OCI-LY1 (cell line): Measurements from ENCODE around the gene PLXND1.

ENCODE experiments used
- H2AFZ ChIP-seq: fragments of 200-600 bp; sonication (generic), shearing (Covaris generic); 2 replicates; pipeline ENCODE4 v1.6.0; 2014; ENCODE audit warnings: antibody characterized with exemption, mild to moderate bottlenecking, low read length
- H3F3A ChIP-seq: fragments of 200-600 bp; sonication (generic), shearing (Covaris generic); 2 replicates; pipeline ENCODE4 v1.6.0; 2014; ENCODE audit warnings: mild to moderate bottlenecking, antibody characterized with exemption, low read length, moderate library complexity; ENCODE audit not compliant: insufficient read depth
- H3K27ac ChIP-seq: fragments of 200-600 bp; sonication (generic); 2 replicates; pipeline ENCODE4 v1.5.1; 2014; ENCODE audit warnings: low read length, mixed run types, mild to moderate bottlenecking, low read depth; ENCODE audit not compliant: poor library complexity, severe bottlenecking
- H3K27me3 ChIP-seq: fragments of 200-600 bp; sonication (generic); 2 replicates; pipeline ENCODE4 v1.6.0; 2014; ENCODE audit warnings: antibody characterized with exemption, mild to moderate bottlenecking, low read length, moderate library complexity; ENCODE audit not compliant: insufficient read depth
- H3K36me3 ChIP-seq: fragments of 200-600 bp; sonication (generic); 2 replicates; pipeline ENCODE4 v1.6.1; 2014; ENCODE audit warnings: mild to moderate bottlenecking, antibody characterized with exemption, low read length, moderate library complexity, mixed read lengths; ENCODE audit not compliant: insufficient read depth
- H3K4me1 ChIP-seq: fragments of 200-600 bp; sonication (generic); 2 replicates; pipeline ENCODE4 v1.5.1; 2014; ENCODE audit warnings: mild to moderate bottlenecking, low read length, moderate library complexity; ENCODE audit not compliant: insufficient read depth, severe bottlenecking
- H3K4me2 ChIP-seq: fragments of 200-600 bp; sonication (generic), shearing (Covaris generic); 2 replicates; pipeline ENCODE4 v1.6.1; 2014; ENCODE audit warnings: low read length
- H3K4me3 ChIP-seq: fragments of 200-600 bp; sonication (generic); 2 replicates; pipeline ENCODE4 v1.5.1; 2014; ENCODE audit warnings: low read length, low read depth, mild to moderate bottlenecking, mixed read lengths; ENCODE audit not compliant: poor library complexity, severe bottlenecking
- H3K79me2 ChIP-seq: fragments of 200-600 bp; shearing (Covaris generic); 2 replicates; pipeline ENCODE4 v1.6.1; 2016; ENCODE audit warnings: mixed run types, low read length, mixed read lengths; ENCODE audit not compliant: insufficient read depth
- H3K9ac ChIP-seq: fragments of 200-600 bp; sonication (generic), shearing (Covaris generic); 2 replicates; pipeline ENCODE4 v1.6.1; 2014; ENCODE audit warnings: mild to moderate bottlenecking, low read length, mixed read lengths
- H3K9me2 ChIP-seq: fragments of 200-600 bp; sonication (generic), shearing (Covaris generic); 2 replicates; pipeline ENCODE4 v1.6.1; 2014; ENCODE audit warnings: low read depth, mild to moderate bottlenecking, low read length, mixed read lengths
- H3K9me3 ChIP-seq: fragments of 200-600 bp; shearing (Covaris generic); 2 replicates; pipeline ENCODE4 v1.6.1; 2014; ENCODE audit warnings: low read length, mixed read lengths
- H4K20me1 ChIP-seq: fragments of 200-600 bp; sonication (generic), shearing (Covaris generic); 2 replicates; pipeline ENCODE4 v1.6.0; 2016; ENCODE audit warnings: mild to moderate bottlenecking, low read length; ENCODE audit not compliant: insufficient read depth
- CTCF ChIP-seq: fragments of 200-600 bp; sonication (generic), shearing (Covaris generic); IDR thresholded peaks from 2 replicates; pipeline ENCODE4 v1.5.1; 2017; ENCODE audit warnings: mild to moderate bottlenecking, antibody characterized with exemption, low read length, moderate library complexity, mixed read lengths
- EZH2 ChIP-seq: fragments of 200-600 bp; sonication (generic), shearing (Covaris generic); IDR thresholded peaks from 2 replicates; pipeline ENCODE4 v1.8.0; 2017; ENCODE audit warnings: borderline replicate concordance, mixed run types, mild to moderate bottlenecking, antibody characterized with exemption, low read length, moderate library complexity, mixed read lengths

The PLXND1 gene

GRCh38 chr3:129615751-129616281 is 9.3 kb upstream of the PLXND1 start:
- no peak overlapping the region for H3K4me2 ChIP-seq
- peaks cover 19% of the 10 kb centered on the region for H3K27me3 ChIP-seq
- no peak overlapping the region for H3K4me3 ChIP-seq
- H3K9me2 ChIP-seq, result no peaks in the 10 kb centered on the region
- H3K9ac ChIP-seq, result no peak overlapping the region
- no peak overlapping the region for H2AFZ ChIP-seq
- H3K27ac ChIP-seq, result no peak overlapping the region
- no peak for TF ChIP-seq EZH2
- TF ChIP-seq CTCF, result no peak
- H3K36me3 ChIP-seq, result no peaks in the 10 kb centered on the region
- no peaks in the 10 kb centered on the region for H3K4me1 ChIP-seq
- no peaks in the 10 kb centered on the region for H4K20me1 ChIP-seq
- no peaks in the 10 kb centered on the region for H3K9me3 ChIP-seq
- H3K79me2 ChIP-seq, result no peaks in the 10 kb centered on the region
- H3F3A ChIP-seq, result no peaks in the 10 kb centered on the region

DNA sequence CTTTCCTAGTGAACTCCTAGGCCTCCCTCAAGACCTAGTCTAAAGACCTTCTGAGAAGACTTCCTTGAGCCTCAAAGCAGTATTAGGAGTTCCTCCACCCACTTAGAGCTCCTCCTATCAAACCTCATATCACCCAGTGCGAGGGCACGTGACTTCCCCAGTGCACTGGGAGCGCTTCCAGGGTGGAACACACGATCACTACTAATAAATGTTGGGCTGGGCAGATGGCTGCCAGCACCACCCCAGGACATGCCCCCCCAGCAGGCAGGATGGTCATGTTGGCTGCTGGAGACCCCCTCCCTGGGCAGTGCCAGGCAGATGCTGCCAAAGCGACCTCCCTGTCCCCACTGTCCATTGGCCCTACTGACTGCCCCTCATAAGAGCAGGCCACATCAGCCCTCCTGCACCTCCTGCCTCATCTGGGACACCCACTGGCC is 8.5 kb upstream of the PLXND1 start:
- H3K9me2 ChIP-seq, result no peaks in the 10 kb centered on the region
- H3K4me1 ChIP-seq, result no peaks in the 10 kb centered on the region
- H3K27me3 ChIP-seq, result peaks cover 19% of the 10 kb centered on the region
- no peak overlapping the region for H3K9ac ChIP-seq
- no peaks in the 10 kb centered on the region for H3K9me3 ChIP-seq
- H3K27ac ChIP-seq, result no peak overlapping the region
- H3F3A ChIP-seq, result no peaks in the 10 kb centered on the region
- H3K4me2 ChIP-seq, result no peak overlapping the region
- no peaks in the 10 kb centered on the region for H4K20me1 ChIP-seq
- TF ChIP-seq CTCF (no peak), EZH2 (no peak)
- no peaks in the 10 kb centered on the region for H3K36me3 ChIP-seq
- H2AFZ ChIP-seq, result no peak overlapping the region
- H3K79me2 ChIP-seq, result no peaks in the 10 kb centered on the region
- H3K4me3 ChIP-seq, result no peak overlapping the region

DNA sequence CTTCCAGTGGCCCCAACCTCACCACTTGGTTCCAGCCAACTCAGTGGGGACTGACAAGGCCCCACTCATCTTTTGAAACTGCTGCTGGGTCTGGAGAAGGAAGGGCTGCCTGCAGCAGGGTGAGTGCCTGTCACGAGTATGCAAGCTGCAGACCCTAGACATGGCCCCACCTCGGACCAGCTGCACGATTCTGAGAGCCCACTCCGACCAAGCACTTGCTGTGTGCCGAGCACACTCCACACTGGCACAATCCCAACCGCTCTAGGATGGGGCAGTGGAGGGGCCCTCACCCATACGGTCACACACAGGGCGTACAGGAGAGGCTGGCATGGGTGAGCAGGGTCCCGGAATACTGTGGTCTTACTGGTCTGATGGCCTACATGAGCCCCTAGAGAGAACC is 8.0 kb upstream of the PLXND1 start:
- no peaks in the 10 kb centered on the region for H4K20me1 ChIP-seq
- H3K4me2 ChIP-seq, result no peak overlapping the region
- no peak overlapping the region for H2AFZ ChIP-seq
- H3K9me3 ChIP-seq, result no peaks in the 10 kb centered on the region
- H3K4me1 ChIP-seq, result no peaks in the 10 kb centered on the region
- H3K36me3 ChIP-seq, result no peaks in the 10 kb centered on the region
- H3K27me3 ChIP-seq, result peaks cover 15% of the 10 kb centered on the region
- H3K9me2 ChIP-seq, result no peaks in the 10 kb centered on the region
- no peak overlapping the region for H3K9ac ChIP-seq
- H3K79me2 ChIP-seq, result no peaks in the 10 kb centered on the region
- TF ChIP-seq EZH2 (no peak), CTCF (no peak)
- H3K27ac ChIP-seq, result no peak overlapping the region
- H3K4me3 ChIP-seq, result no peak overlapping the region
- H3F3A ChIP-seq, result no peaks in the 10 kb centered on the region
